ENCODE results near the gene TECTB.

DNA sequence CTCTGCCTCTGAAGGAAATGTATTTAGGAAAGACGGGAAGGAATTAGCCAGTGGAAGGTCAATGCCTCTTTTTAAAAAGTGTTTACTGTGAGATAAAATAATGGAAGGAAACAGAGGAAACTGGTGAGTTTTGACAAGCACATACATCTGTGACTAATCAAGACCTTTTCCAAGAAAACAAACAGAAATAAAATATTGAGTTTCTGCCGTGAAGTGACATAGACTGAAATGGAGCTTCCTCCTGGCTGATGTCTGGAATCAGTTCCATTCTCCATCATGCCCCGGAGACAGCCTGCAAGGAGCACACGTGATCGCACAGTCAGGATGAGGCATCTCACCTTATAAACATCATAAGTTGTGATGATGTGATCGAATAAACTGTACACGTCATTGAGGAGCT is 30.7 kb downstream of the TECTB start:
- TF ChIP-seq, protein P1, sequence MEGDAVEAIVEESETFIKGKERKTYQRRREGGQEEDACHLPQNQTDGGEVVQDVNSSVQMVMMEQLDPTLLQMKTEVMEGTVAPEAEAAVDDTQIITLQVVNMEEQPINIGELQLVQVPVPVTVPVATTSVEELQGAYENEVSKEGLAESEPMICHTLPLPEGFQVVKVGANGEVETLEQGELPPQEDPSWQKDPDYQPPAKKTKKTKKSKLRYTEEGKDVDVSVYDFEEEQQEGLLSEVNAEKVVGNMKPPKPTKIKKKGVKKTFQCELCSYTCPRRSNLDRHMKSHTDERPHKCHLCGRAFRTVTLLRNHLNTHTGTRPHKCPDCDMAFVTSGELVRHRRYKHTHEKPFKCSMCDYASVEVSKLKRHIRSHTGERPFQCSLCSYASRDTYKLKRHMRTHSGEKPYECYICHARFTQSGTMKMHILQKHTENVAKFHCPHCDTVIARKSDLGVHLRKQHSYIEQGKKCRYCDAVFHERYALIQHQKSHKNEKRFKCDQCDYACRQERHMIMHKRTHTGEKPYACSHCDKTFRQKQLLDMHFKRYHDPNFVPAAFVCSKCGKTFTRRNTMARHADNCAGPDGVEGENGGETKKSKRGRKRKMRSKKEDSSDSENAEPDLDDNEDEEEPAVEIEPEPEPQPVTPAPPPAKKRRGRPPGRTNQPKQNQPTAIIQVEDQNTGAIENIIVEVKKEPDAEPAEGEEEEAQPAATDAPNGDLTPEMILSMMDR (IDR thresholded peaks at IDR 0.05): no peak
- no peak for TF ChIP-seq POLR2AphosphoS5 (IDR thresholded peaks at IDR 0.05)
